Ishikawa (cell line): ENCODE measurements around the gene RBMS1.

Experiments used
- CEBPB ChIP-seq: IDR thresholded peaks from 2 replicates; pipeline ENCODE4 v1.6.1; 2012
- CREB1 ChIP-seq: IDR thresholded peaks from 2 replicates; pipeline ENCODE4 v1.6.1; 2012; ENCODE audit warnings: low read depth
- EGR1 ChIP-seq: IDR thresholded peaks from 2 replicates; pipeline ENCODE4 v1.6.1; 2012
- EP300 ChIP-seq: IDR thresholded peaks from 2 replicates; pipeline ENCODE4 v1.6.1; 2012; ENCODE audit warnings: borderline replicate concordance
- FOXM1 ChIP-seq: IDR thresholded peaks from 2 replicates; pipeline ENCODE4 v1.6.1; 2012; ENCODE audit warnings: low read depth, borderline replicate concordance
- RAD21 ChIP-seq: IDR thresholded peaks from 2 replicates; pipeline ENCODE4 v1.6.1; 2012; ENCODE audit warnings: low read depth
- REST ChIP-seq: IDR thresholded peaks from 2 replicates; pipeline ENCODE4 v1.6.1; 2012; ENCODE audit warnings: low read depth, mild to moderate bottlenecking
- TAF1 ChIP-seq: IDR thresholded peaks from 2 replicates; pipeline ENCODE4 v1.6.1; 2012; ENCODE audit warnings: low read depth, mild to moderate bottlenecking
- TCF12 ChIP-seq: IDR thresholded peaks from 2 replicates; pipeline ENCODE4 v1.6.1; 2012; ENCODE audit warnings: low read depth
- TEAD4 ChIP-seq: IDR thresholded peaks from 2 replicates; pipeline ENCODE4 v1.6.1; 2012
- USF1 ChIP-seq: IDR thresholded peaks from 2 replicates; pipeline ENCODE4 v1.6.1; 2012
- YY1 ChIP-seq: IDR thresholded peaks from 2 replicates; pipeline ENCODE4 v1.6.1; 2012; ENCODE audit warnings: low read depth
- ZBTB7A ChIP-seq: IDR thresholded peaks from 2 replicates; pipeline ENCODE4 v1.6.1; 2012; ENCODE audit warnings: low read depth
- TF ChIP-seq, protein P1 (sequence below): IDR thresholded peaks from 2 replicates; pipeline ENCODE4 v1.6.1; 2012

DNA sequence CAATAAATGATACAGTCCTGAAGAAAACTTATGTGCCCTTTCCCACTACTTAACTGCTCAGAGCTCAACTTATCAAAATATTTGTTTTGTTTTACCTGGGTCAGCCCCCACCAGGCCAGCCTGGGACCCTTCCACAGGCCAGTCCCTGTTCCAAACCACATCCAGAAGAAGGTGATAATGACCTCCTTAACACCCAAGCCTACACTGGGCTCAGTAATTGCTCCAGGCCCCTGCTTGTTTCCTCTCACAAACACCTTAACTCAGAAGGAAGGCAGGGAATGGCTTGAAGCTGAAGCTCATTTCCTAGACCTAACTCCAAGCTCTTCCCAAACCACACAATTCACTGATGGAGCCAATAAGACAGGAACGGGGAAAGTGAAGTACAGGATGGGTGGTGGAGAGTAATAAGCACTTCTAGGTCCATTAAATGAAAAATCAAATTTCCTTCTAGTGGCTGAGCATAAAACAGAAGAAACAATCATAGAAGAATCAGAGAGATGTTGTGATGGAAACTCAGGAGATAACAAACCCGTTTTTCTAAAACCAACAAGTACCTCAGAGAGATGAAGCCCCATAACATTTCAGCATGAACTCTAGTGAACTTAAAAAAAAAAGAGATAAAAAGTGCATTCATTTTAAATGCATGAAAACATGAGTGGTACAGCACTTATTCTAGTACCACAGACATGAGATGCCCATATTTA is 160.1 kb downstream of the RBMS1 start:
- TF ChIP-seq ZBTB7A = no peak
- TF ChIP-seq CEBPB = no peak
- TF ChIP-seq CREB1 = no peak
- TF ChIP-seq USF1 = no peak
- TF ChIP-seq, protein P1, sequence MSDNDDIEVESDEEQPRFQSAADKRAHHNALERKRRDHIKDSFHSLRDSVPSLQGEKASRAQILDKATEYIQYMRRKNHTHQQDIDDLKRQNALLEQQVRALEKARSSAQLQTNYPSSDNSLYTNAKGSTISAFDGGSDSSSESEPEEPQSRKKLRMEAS = no peak
- no peak for TF ChIP-seq EP300
- no peak for TF ChIP-seq TAF1
- TF ChIP-seq TCF12 = no peak
- TF ChIP-seq RAD21 = no peak
- no peak for TF ChIP-seq TEAD4
- TF ChIP-seq REST = no peak
- no peak for TF ChIP-seq FOXM1
- no peak for TF ChIP-seq EGR1
- no peak for TF ChIP-seq YY1
